Trophoblast cell (in vitro differentiated cells and primary cell): Measurements from ENCODE around the gene SYP.

Experiments
- DNase-seq, 2 donors: peaks; one replicate each; pipeline ENCODE4 v3.0.0-alpha.2; 2016
- H2AFZ ChIP-seq: 2 replicates; pipeline ENCODE4 v1.6.1; 2013; ENCODE audit warnings: low read length, moderate library complexity, mild to moderate bottlenecking; ENCODE audit not compliant: insufficient read depth, poor library complexity
- H2AK5ac ChIP-seq: 2 replicates; pipeline ENCODE4 v1.6.1; 2013; ENCODE audit warnings: mild to moderate bottlenecking, low read length
- H2BK120ac ChIP-seq: 2 replicates; pipeline ENCODE4 v1.6.1; 2013; ENCODE audit warnings: low read length, mild to moderate bottlenecking, moderate library complexity; ENCODE audit not compliant: insufficient read depth, poor library complexity
- H2BK12ac ChIP-seq: 2 replicates; pipeline ENCODE4 v1.6.1; 2013; ENCODE audit warnings: mild to moderate bottlenecking, low read length, moderate library complexity
- H2BK5ac ChIP-seq: 2 replicates; pipeline ENCODE4 v1.6.1; 2013; ENCODE audit warnings: low read length, low read depth, moderate library complexity, mild to moderate bottlenecking; ENCODE audit not compliant: poor library complexity
- H3K14ac ChIP-seq: 2 replicates; pipeline ENCODE4 v1.6.1; 2013; ENCODE audit warnings: mild to moderate bottlenecking, low read length
- H3K18ac ChIP-seq: 2 replicates; pipeline ENCODE4 v1.6.1; 2013; ENCODE audit warnings: mild to moderate bottlenecking, low read length
- H3K23ac ChIP-seq: 2 replicates; pipeline ENCODE4 v1.6.1; 2013; ENCODE audit warnings: low read length
- H3K27ac ChIP-seq: 2 replicates; pipeline ENCODE4 v1.5.1; 2013; ENCODE audit warnings: low read depth, mild to moderate bottlenecking, inconsistent platforms, low read length, moderate library complexity
- H3K27me3 ChIP-seq: 2 replicates; pipeline ENCODE4 v1.6.1; 2013; ENCODE audit warnings: inconsistent platforms, mild to moderate bottlenecking, low read length, moderate library complexity; ENCODE audit not compliant: insufficient read depth
- H3K36me3 ChIP-seq, 2 experiments: 1 replicate in 1 of 2; 2 replicates in 1 of 2; pipeline ENCODE4 v1.6.1; 2013; ENCODE audit warnings: low read length in 2 of 2, mild to moderate bottlenecking in 2 of 2, moderate library complexity in 1 of 2; ENCODE audit not compliant: insufficient read depth in 2 of 2, control insufficient read depth in 1 of 2
- H3K4ac ChIP-seq: 2 replicates; pipeline ENCODE4 v1.6.1; 2013; ENCODE audit warnings: low read depth, mild to moderate bottlenecking, low read length, moderate library complexity
- H3K4me1 ChIP-seq, 2 experiments: 1 replicate in 1 of 2; 2 replicates in 1 of 2; pipeline ENCODE4 v1.6.1; 2013; ENCODE audit warnings: low read length in 2 of 2, mild to moderate bottlenecking in 2 of 2, moderate library complexity in 1 of 2; ENCODE audit not compliant: insufficient read depth in 2 of 2, control insufficient read depth in 1 of 2
- H3K4me2 ChIP-seq: 2 replicates; pipeline ENCODE4 v1.6.1; 2013; ENCODE audit warnings: inconsistent platforms, mild to moderate bottlenecking, low read length, moderate library complexity
- H3K4me3 ChIP-seq: 2 replicates; pipeline ENCODE4 v1.5.1; 2013; ENCODE audit warnings: mild to moderate bottlenecking, low read depth, low read length, inconsistent platforms
- H3K79me1 ChIP-seq: one replicate; pipeline ENCODE4 v1.6.1; 2013; ENCODE audit warnings: low read length
- H3K79me2 ChIP-seq: 2 replicates; pipeline ENCODE4 v1.6.1; 2013; ENCODE audit warnings: low read length, mild to moderate bottlenecking; ENCODE audit not compliant: control insufficient read depth, insufficient read depth, poor library complexity
- H3K9ac ChIP-seq: 2 replicates; pipeline ENCODE4 v1.6.1; 2013; ENCODE audit warnings: mild to moderate bottlenecking, low read length
- H3K9me3 ChIP-seq: 2 replicates; pipeline ENCODE4 v1.6.1; 2013; ENCODE audit warnings: low read depth, mild to moderate bottlenecking, control low read depth, inconsistent platforms, low read length; ENCODE audit not compliant: insufficient read depth
- H4K12ac ChIP-seq: 2 replicates; pipeline ENCODE4 v1.6.1; 2013; ENCODE audit warnings: low read depth, mild to moderate bottlenecking, low read length, moderate library complexity
- H4K8ac ChIP-seq: 2 replicates; pipeline ENCODE4 v1.6.1; 2013; ENCODE audit warnings: low read depth, mild to moderate bottlenecking, low read length, moderate library complexity
- H4K91ac ChIP-seq: one replicate; pipeline ENCODE4 v1.6.1; 2013; ENCODE audit warnings: low read depth, mild to moderate bottlenecking, low read length, moderate library complexity
- WGBS: extraction: QIAGEN DNeasy Blood & Tissue Kit; methylation state at CpG from one replicate; pipeline ENCODE4 v1.1.7; 2013; ENCODE audit warnings: missing lambda C conversion rate; ENCODE audit not compliant: insufficient read length, insufficient coverage; ENCODE audit errors: extremely low coverage; 5-methylcytosine and 5-hydroxymethylcytosine counted together

The SYP gene

GRCh38 chrX:49166914-49167739, 32.9 kb downstream of the SYP start:
- WGBS: no CpG with 5 or more reads among the region's 35 CpGs

GRCh38 chrX:49165901-49166881, 33.8 kb downstream of the SYP start:
- WGBS: no CpG with 5 or more reads among the region's 61 CpGs
- H3K79me2 ChIP-seq: peaks cover 3% of the 10 kb centered on the region
- no peak for DNase-seq
- no peak overlapping the region for H3K14ac ChIP-seq
- H2BK120ac ChIP-seq: no peak overlapping the region
- H4K91ac ChIP-seq: no peak overlapping the region
- no peak overlapping the region for H2BK5ac ChIP-seq
- H3K4me3 ChIP-seq: no peak overlapping the region
- peaks cover 13 to 17% of the 10 kb centered on the region in 2 experiments for H3K4me1 ChIP-seq
- H2AK5ac ChIP-seq: no peak overlapping the region
- no peak overlapping the region for H3K9ac ChIP-seq
- peak overlapping the region; percentile 77 for H4K12ac ChIP-seq
- no peak overlapping the region for H2BK12ac ChIP-seq
- no peak overlapping the region for H3K27ac ChIP-seq
- peak overlapping the region; percentile 39 for H2AFZ ChIP-seq
- H3K79me1 ChIP-seq: peaks cover 9% of the 10 kb centered on the region
- no peaks in the 10 kb centered on the region for H3K27me3 ChIP-seq
- no peak overlapping the region for H3K4ac ChIP-seq
- H4K8ac ChIP-seq: peak overlapping the region; percentile 15
- peaks cover 2% of the 10 kb centered on the region for H3K9me3 ChIP-seq
- H3K18ac ChIP-seq: no peak overlapping the region
- H3K23ac ChIP-seq: no peak overlapping the region
- peaks cover 0 to 2% of the 10 kb centered on the region in 2 experiments for H3K36me3 ChIP-seq
- peak overlapping the region; percentile 68 for H3K4me2 ChIP-seq

More at GRCh38 chrX:49166914-49167739, 32.9 kb downstream of the SYP start:
- H3K79me2 ChIP-seq: peaks cover 5% of the 10 kb centered on the region
- H3K18ac ChIP-seq: no peak overlapping the region
- peaks cover 12% of the 10 kb centered on the region for H3K79me1 ChIP-seq
- H3K9me3 ChIP-seq: peaks cover 2% of the 10 kb centered on the region
- no peak overlapping the region for H3K23ac ChIP-seq
- H4K12ac ChIP-seq: peak overlapping the region; percentile 77
- no peak overlapping the region for H2BK5ac ChIP-seq
- H3K27ac ChIP-seq: peak overlapping the region; percentile 25
- peaks cover 0 to 2% of the 10 kb centered on the region in 2 experiments for H3K36me3 ChIP-seq
- peak overlapping the region; percentile 57 for H4K91ac ChIP-seq
- H2AFZ ChIP-seq: peak overlapping the region; percentile 39
- H3K14ac ChIP-seq: peak overlapping the region; percentile 48
- peak overlapping the region; percentile 80 for H4K8ac ChIP-seq
- no peak overlapping the region for H3K9ac ChIP-seq
- peak overlapping the region; percentile 24 for H2BK120ac ChIP-seq
- H2AK5ac ChIP-seq: no peak overlapping the region
- H3K4ac ChIP-seq: no peak overlapping the region
- DNase-seq: no peak
- H3K4me1 ChIP-seq: peaks cover 13 to 21% of the 10 kb centered on the region in 2 experiments
- peak overlapping the region; percentile 15 for H2BK12ac ChIP-seq
- H3K27me3 ChIP-seq: peaks cover 2% of the 10 kb centered on the region
- H3K4me3 ChIP-seq: no peak overlapping the region
- peak overlapping the region; percentile 68 for H3K4me2 ChIP-seq

- Histone ChIP-seq H3K27ac (no peak overlapping the region), H4K8ac (no peak overlapping the region), H3K79me1 (peaks cover 9% of the 10 kb centered on the region), H2AFZ (no peak overlapping the region), H3K79me2 (peaks cover 3% of the 10 kb centered on the region), H3K4me2 (no peak overlapping the region), H4K91ac (no peak overlapping the region), H3K4ac (no peak overlapping the region), H3K27me3 (no peaks in the 10 kb centered on the region), H2BK12ac (no peak overlapping the region), H2BK120ac (no peak overlapping the region), H3K23ac (no peak overlapping the region), H3K4me1 (peaks cover 13 to 17% of the 10 kb centered on the region in 2 experiments), H3K4me3 (no peak overlapping the region), H3K36me3 (peaks cover 0 to 2% of the 10 kb centered on the region in 2 experiments), H3K14ac (no peak overlapping the region), H2AK5ac (no peak overlapping the region), H2BK5ac (no peak overlapping the region), H3K9me3 (peaks cover 2% of the 10 kb centered on the region), H3K18ac (no peak overlapping the region), H4K12ac (no peak overlapping the region), H3K9ac (no peak overlapping the region)
- no CpG with 5 or more reads among the region's 31 CpGs for WGBS
- no peak for DNase-seq
These were observed 35.2 kb downstream of the SYP start for GRCh38 chrX:49164589-49165360.
